Islet of Langerhans (tissue), 1 donor: ENCODE measurements around the gene NME7.
"Not testable (repeated sequence)": the region's sequence is repeated elsewhere in the genome, so short reads cannot be mapped to it uniquely, and the experiment has no call there.

Experiments
- FAIRE-seq: peaks from one replicate; lab custom pipeline; 2011; peaks lifted over from hg19 to GRCh38; lab: Jason Lieb, UNC

The NME7 gene

GRCh38 chr1:169217636-169218035 is 150.0 kb downstream of the NME7 start:
- FAIRE-seq = no peak

- FAIRE-seq = no peak
These were observed 153.0 kb downstream of the NME7 start for GRCh38 chr1:169214598-169214997.

- FAIRE-seq = no peak
These were observed 155.5 kb downstream of the NME7 start for GRCh38 chr1:169212088-169212487.

DNA sequence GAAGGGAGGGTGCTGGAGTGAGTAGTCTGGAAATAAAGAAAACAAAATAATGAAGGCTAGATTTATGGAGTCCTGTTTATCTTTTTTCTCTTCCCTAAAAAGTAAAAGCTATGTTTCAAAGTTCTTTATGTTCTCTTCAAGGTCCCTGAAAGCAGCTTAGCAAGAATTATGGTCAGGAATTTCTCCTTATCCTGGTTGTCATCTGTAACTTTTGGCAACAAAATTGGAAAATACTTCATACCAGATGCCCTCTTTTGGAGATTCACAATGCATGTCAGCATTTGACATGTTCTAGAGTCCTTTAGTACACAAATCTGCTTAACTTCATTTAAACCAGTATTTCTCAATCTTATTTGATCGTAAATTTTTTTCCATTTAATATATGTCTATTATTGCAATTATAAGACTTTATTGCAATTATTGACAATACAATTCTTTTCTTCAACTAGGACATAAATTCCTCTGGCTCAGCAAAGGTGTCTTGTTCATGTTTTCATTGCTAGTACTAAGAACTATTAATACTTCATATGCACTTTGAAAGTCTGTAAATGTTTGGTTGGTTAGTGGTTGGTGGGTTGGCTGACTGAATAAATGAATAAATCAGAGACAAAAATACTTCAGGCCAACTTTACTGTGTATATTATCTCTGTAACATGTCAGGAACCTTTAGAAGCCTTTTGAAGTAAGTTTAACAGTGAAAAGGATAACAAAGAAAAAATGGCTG is 159.6 kb downstream of the NME7 start:
- FAIRE-seq = no peak

DNA sequence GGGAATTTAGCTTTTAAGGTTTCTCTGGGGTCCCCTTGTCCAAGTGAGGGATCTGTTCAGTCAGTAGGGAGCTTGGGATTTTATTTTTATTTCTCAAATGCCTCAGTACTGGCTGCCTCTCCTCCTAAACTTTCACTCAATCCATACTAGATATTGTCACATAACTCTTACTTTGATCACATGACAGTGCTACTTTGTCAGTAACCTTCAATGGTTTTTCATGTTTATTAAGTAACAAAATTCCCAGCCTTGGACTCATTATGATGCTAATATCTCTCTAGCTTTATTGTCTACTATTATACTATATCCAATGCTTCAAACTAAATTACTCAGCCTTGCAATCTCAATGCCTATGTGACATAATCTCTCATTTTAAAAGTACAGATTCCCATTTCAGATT is 163.4 kb downstream of the NME7 start:
- no peak for FAIRE-seq

DNA sequence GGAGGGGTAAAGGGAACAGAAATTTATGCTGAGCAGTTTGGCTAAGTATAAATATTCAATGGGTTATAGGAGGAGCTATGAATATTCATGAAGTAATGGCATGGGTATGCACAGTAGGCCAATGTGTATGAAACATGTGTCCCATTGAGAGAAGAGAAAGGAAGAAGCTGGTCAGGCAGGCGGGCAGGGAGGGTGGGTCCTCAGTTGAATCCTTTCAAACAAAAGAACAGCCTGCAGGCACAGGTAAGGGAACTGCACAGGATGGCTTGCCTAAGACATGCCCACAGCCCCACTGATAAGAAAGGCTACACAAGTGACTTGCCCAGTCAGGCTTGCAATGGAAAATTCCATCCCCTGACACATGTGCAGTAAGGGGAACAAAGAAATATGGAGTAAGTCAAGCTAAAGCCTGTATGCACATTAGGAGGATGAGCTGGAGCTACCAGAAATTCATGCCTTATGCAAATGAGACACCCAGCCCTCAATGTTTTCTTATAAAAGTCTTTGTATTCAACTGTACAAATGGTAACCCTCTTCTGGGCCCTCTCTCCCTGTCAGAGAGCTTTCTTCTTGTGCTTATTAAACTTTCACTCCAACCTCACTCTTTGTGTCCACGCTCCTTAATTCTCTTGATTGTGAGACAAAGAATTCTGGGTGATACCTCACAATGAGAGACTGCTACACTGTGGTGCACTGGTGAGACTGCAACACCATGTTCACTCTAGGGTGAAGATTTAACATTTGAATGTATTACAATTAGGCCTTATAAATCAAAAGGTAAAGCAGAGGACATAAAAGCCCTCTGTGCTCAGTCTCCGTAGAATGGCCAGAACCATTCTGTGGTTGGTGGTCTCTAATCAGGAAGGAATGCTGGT is 164.6 kb downstream of the NME7 start:
- no peak for FAIRE-seq

DNA sequence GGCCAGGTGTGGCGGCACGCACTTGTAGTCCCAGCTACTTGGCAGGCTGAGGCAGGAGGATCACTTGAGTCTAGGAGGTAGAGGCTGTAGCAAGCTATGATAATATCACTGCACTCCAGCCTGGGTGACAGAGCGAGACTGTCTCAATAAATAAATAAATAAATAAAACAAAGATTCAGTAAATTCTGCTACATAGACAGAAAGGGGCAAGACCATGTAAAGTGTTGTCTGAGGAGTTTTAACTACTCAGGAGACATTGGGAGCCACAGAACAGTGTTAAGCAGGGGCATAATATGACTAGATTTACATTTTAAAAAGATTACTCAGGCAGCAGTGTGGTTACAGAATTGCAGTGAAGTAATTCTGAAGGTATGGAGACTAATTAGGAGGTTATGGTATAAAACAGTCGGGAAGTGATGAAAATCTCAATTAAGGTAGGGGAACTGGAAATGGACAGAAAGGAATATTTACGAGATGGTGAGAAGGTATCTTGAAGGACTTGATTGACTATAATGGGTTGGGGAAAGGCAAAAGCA is 166.4 kb downstream of the NME7 start:
- FAIRE-seq = no peak

GRCh38 chr1:169200319-169200718 is 167.3 kb downstream of the NME7 start:
- no peak for FAIRE-seq

DNA sequence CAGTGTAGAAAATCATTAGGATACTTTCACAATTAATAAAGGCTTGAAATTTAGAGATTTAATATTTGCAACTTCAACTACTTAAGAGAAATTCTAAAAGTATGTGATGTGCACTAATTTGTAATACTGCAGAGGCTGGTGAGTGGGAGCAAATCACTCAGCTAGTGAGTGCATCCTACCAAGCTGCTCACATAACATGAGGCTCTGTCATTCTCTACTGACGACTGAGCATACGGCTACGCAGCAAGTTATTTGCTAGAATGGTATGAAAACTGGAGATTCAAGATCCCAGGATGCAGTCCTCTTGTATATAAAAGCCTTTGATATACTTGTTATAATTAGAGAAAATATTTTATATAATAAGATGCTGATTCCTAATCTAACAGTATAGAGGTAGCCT is 171.0 kb downstream of the NME7 start:
- FAIRE-seq = no peak

DNA sequence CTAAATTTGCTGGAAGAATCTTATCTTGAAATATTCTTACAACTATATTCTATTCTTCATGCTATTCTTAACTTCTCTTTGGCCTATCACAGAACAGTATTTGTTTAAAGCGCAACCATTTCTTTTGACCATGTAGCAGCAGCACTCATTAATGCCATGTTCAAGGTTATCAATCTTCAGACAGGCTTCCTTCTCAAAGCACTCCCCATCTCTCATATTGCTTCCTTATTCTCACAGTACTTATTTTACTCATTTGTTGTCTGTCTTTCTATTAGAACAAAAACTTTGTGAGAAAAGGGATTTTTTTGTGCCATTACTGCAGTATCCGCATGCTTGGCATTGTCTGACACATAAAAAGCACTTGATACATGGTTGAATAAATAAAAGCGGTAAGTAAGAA is 171.4 kb downstream of the NME7 start:
- no peak for FAIRE-seq

DNA sequence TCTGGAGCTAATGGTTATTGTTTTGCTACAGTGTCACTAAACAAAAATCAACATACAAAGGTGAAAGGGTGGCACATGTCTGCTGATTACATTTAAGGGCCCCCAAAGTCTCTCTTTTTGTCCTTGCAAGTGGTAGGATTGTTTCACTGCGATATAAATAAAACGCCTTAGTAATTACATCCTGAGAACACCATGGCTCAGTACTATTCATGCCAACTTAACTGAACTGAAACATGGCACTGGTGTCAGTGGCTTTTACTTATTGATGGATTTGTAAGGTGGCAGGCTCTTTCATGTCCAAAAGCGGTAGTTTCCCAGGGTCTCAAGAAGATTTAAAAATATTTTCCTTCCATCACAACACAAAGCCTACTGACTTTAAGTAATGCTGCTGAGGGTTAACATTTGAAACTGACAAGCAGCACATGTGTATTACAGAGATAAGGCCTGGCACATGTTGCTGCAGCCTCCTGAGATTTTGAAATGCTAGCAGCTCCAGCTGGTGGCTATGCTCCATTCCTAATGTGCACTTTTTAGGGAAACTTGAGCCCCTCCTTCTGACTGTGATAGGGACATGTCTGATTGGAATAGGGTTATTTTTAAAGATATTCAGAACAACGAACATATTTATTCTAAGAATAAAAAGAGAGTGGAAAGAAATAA is 174.3 kb downstream of the NME7 start:
- peak; percentile 86 for FAIRE-seq

GRCh38 chr1:169186106-169186505 is 181.5 kb downstream of the NME7 start:
- FAIRE-seq = no peak

DNA sequence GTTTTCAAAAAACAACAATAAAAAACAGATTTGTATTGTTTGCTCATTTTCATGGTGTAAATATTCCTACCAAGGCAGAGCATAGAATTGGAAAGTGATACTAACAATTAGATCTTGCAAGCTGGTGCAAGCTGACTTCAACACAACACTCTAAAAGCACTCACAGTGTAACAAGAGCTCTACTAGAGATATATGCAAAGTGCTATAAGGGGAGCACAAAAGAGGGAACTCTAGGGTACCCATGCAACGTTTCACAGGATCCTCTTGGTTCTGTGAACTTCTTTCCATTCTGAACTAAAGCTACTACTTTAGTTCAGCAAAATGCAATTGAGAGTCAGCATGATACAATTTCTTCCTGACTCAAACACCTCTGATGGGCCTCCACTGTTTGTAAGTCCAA is 182.8 kb downstream of the NME7 start:
- no peak for FAIRE-seq

GRCh38 chr1:169180174-169180573 is 187.4 kb downstream of the NME7 start:
- no peak for FAIRE-seq

GRCh38 chr1:169179431-169179830 is 188.2 kb downstream of the NME7 start:
- FAIRE-seq = not testable (repeated sequence)

- FAIRE-seq = no peak
These were observed 192.1 kb downstream of the NME7 start for GRCh38 chr1:169175461-169175860.

- FAIRE-seq = no peak
These were observed 204.5 kb downstream of the NME7 start for GRCh38 chr1:169163059-169163458.

GRCh38 chr1:169161496-169162194 is 206.0 kb downstream of the NME7 start:
- no peak for FAIRE-seq

GRCh38 chr1:169160845-169161495 is 206.6 kb downstream of the NME7 start:
- FAIRE-seq = peak; percentile 43

DNA sequence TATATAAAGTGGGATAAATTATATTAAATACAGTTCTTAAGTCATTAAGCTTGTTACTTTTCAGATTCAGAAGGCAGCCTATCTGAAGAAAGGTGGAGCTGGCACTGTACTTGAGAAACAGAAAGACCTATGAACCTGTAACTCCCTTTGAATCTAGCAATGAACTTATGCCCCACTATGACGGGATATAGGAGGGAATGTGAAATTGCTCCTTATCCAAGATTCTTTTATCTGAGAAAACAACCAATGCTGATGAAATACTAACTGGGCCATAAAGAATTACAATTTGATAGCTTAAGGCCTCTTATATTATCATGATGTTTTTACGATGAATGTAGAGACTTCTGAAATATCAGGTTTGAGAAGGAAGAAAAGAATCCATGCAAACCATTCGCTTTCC is 211.0 kb downstream of the NME7 start:
- FAIRE-seq = no peak

DNA sequence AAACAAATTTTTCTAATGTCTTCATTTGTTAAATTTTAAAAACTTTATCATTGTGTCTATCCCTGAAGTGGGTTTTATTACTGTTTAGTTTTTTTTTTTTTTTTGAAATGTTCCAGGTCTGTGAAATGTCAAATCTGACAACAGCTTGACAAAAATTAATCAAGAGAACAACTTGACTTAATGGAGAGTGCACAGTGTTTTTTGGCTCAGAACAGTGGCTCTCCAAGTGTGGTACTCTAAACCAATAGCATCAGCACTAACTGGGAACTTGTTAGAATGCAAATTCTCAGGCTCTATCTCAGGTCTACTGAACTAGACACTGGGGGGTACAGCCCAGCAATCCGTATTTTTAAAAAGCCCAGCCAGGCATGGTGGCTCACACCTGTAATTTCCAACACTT is 211.9 kb downstream of the NME7 start:
- FAIRE-seq = no peak
